Sigmoid colon (tissue), 7 donors: ENCODE results near the gene STIM2. TPM values are rescaled to one million over a fixed set of nuclear protein-coding genes. Genes with fewer than 3 reads are reported as not detected.

Source experiments
- DNase-seq: peaks from one replicate; pipeline ENCODE4 v3.0.0-alpha.2; 2019
- H3K27ac ChIP-seq, 4 donors: fragments of 200-600 bp; sonication (generic); one replicate each; pipeline ENCODE4 v1.5.1; 2016 to 2019; ENCODE audit warnings: mild to moderate bottlenecking in 1 of 4
- H3K27me3 ChIP-seq, 3 donors: fragments of 200-600 bp; sonication (generic); one replicate each; pipeline ENCODE4 v1.5.1; 2019; ENCODE audit warnings: mild to moderate bottlenecking in 1 of 3
- H3K36me3 ChIP-seq, 4 donors: fragments of 200-600 bp; sonication (generic); one replicate each; pipeline ENCODE4 v1.5.1; 2016 to 2019
- H3K4me1 ChIP-seq, 4 donors: fragments of 200-600 bp; sonication (generic); one replicate each; pipeline ENCODE4 v1.5.1; 2017 to 2019
- H3K4me3 ChIP-seq, 4 donors: fragments of 200-600 bp; sonication (generic); one replicate each; pipeline ENCODE4 v1.5.1; 2017 to 2019; ENCODE audit warnings: mild to moderate bottlenecking in 2 of 4, moderate library complexity in 1 of 4
- H3K9me3 ChIP-seq, 4 donors: fragments of 200-600 bp in 3 of 4; sonication (generic) in 3 of 4; one replicate each; pipeline versions ENCODE4 v1.5.1 to v1.6.1; 2013 to 2019
- CTCF ChIP-seq, 4 experiments: fragments of 450-650 bp in 3 of 4; fragments of 200-600 bp in 1 of 4; IDR thresholded peaks; one replicate each; pipeline ENCODE4 v1.5.1; 2016 to 2019; ENCODE audit warnings: antibody characterized with exemption in 4 of 4, mild to moderate bottlenecking in 3 of 4, moderate library complexity in 2 of 4
- EP300 ChIP-seq, 4 donors: sonication (generic); formaldehyde crosslinking; IDR thresholded peaks; one replicate each; pipeline ENCODE4 v1.6.1; 2017; ENCODE audit warnings: antibody characterized with exemption in 4 of 4
- POLR2A ChIP-seq, 2 donors: fragments of 450-650 bp; IDR thresholded peaks; one replicate each; pipeline ENCODE4 v1.6.1; 2016; ENCODE audit warnings: antibody characterized with exemption in 2 of 2, mild to moderate bottlenecking in 2 of 2, moderate library complexity in 2 of 2
- POLR2AphosphoS5 ChIP-seq, 4 donors: sonication (generic); formaldehyde crosslinking; IDR thresholded peaks; one replicate each; pipeline ENCODE4 v1.6.1; 2017; ENCODE audit warnings: antibody characterized with exemption in 4 of 4
- WGBS, 2 donors: extraction: QIAGEN DNeasy Blood & Tissue Kit; methylation state at CpG; one replicate each; pipeline ENCODE4 v1.1.7; 2013; 5-methylcytosine and 5-hydroxymethylcytosine counted together
- intact Hi-C: fragments of 100-400 bp; cut with DNase I; formaldehyde crosslinking; loops from one replicate; pipeline ENCODE4 v1.15.1; 2023
- polyA plus RNA-seq, 3 donors: library from polyadenylated mRNA; stranded (reverse); fragments of 200-250 nt; gene quantifications; one replicate each; pipeline ENCODE4 v1.2.3, GENCODE V29; 2013
- total RNA-seq, 4 donors: library from RNA; depleted of rRNA; stranded (reverse); fragments of >200 nt; gene quantifications; one replicate each; pipeline ENCODE4 v1.1.0, GENCODE V29; 2016
- donor health status: healthy with polysubstance abuse.
- donor health status: Bipolar disorder and iron deficiency.
- donor health status: healthy.

The STIM2 gene
- total and polyA plus RNA-seq, 7 donors = 3.0 to 16.8 (median 14.1) TPM

- WGBS, 2 donors = 73 to 78% methylated on average over 3 of the region's 3 CpGs
These were observed 190.1 kb downstream of the STIM2 start for GRCh38 chr4:27050731-27051130.

GRCh38 chr4:27055221-27055760, 194.7 kb downstream of the STIM2 start:
- TF ChIP-seq CTCF (IDR thresholded peaks at IDR 0.05) (no peak), POLR2AphosphoS5 (IDR thresholded peaks at IDR 0.05) (no peak), POLR2A (IDR thresholded peaks at IDR 0.05) (no peak), EP300 (IDR thresholded peaks at IDR 0.05) (no peak)
- H3K27me3 ChIP-seq = no peaks in the 10 kb centered on the region
- intact Hi-C loops = no loop called here
- H3K9me3 ChIP-seq = no peaks in the 10 kb centered on the region
- no peaks in the 10 kb centered on the region for H3K36me3 ChIP-seq
- DNase-seq = no peak
- H3K4me1 ChIP-seq = no peaks in the 10 kb centered on the region
- no peak overlapping the region for H3K4me3 ChIP-seq
- WGBS, 2 donors = 72 to 74% methylated on average over 3 of the region's 3 CpGs
- no peak overlapping the region for H3K27ac ChIP-seq

More at GRCh38 chr4:27050731-27051130, 190.1 kb downstream of the STIM2 start:
- H3K27ac ChIP-seq = no peak overlapping the region
- H3K27me3 ChIP-seq = no peaks in the 10 kb centered on the region
- no peaks in the 10 kb centered on the region for H3K36me3 ChIP-seq
- H3K4me1 ChIP-seq = peaks cover 0 to 7% (median 5%) of the 10 kb centered on the region in 4 donors
- intact Hi-C loops = no loop called here
- TF ChIP-seq CTCF (IDR thresholded peaks at IDR 0.05) (no peak), EP300 (IDR thresholded peaks at IDR 0.05) (no peak), POLR2AphosphoS5 (IDR thresholded peaks at IDR 0.05) (no peak), POLR2A (IDR thresholded peaks at IDR 0.05) (no peak)
- no peak overlapping the region for H3K4me3 ChIP-seq
- no peak for DNase-seq
- H3K9me3 ChIP-seq = no peaks in the 10 kb centered on the region

- WGBS, 2 donors = 91 to 95% methylated on average over 16 of the region's 16 CpGs
- Histone ChIP-seq H3K9me3 (no peaks in the 10 kb centered on the region), H3K4me1 (no peaks in the 10 kb centered on the region), H3K27me3 (no peaks in the 10 kb centered on the region), H3K4me3 (no peak overlapping the region), H3K27ac (no peak overlapping the region), H3K36me3 (no peaks in the 10 kb centered on the region)
- intact Hi-C loops = no loop called here
- DNase-seq = no peak
- no peak for TF ChIP-seq POLR2AphosphoS5 (IDR thresholded peaks at IDR 0.05)
- no peak for TF ChIP-seq CTCF (IDR thresholded peaks at IDR 0.05)
- no peak for TF ChIP-seq POLR2A (IDR thresholded peaks at IDR 0.05)
- TF ChIP-seq EP300 (IDR thresholded peaks at IDR 0.05) = no peak
These were observed 195.6 kb downstream of the STIM2 start for GRCh38 chr4:27056281-27056680.

GRCh38 chr4:27057053-27057452, 196.4 kb downstream of the STIM2 start:
- H3K36me3 ChIP-seq = no peaks in the 10 kb centered on the region
- 31 to 70% methylated on average over 10 of the region's 10 CpGs for WGBS, 2 donors
- intact Hi-C loops = no loop called here
- no peak overlapping the region for H3K4me3 ChIP-seq
- DNase-seq = no peak
- TF ChIP-seq POLR2AphosphoS5 (IDR thresholded peaks at IDR 0.05) (no peak), CTCF (IDR thresholded peaks at IDR 0.05) (no peak), EP300 (IDR thresholded peaks at IDR 0.05) (no peak), POLR2A (IDR thresholded peaks at IDR 0.05) (no peak)
- no peak overlapping the region for H3K27ac ChIP-seq
- no peaks in the 10 kb centered on the region for H3K9me3 ChIP-seq
- no peaks in the 10 kb centered on the region for H3K4me1 ChIP-seq
- H3K27me3 ChIP-seq = no peaks in the 10 kb centered on the region

GRCh38 chr4:27057662-27058061, 197.0 kb downstream of the STIM2 start:
- no peak overlapping the region for H3K27ac ChIP-seq
- no peaks in the 10 kb centered on the region for H3K9me3 ChIP-seq
- no peaks in the 10 kb centered on the region for H3K36me3 ChIP-seq
- intact Hi-C loops = no loop called here
- TF ChIP-seq CTCF (IDR thresholded peaks at IDR 0.05) = no peak
- TF ChIP-seq EP300 (IDR thresholded peaks at IDR 0.05) = no peak
- TF ChIP-seq POLR2AphosphoS5 (IDR thresholded peaks at IDR 0.05) = no peak
- no peak for TF ChIP-seq POLR2A (IDR thresholded peaks at IDR 0.05)
- 77 to 86% methylated on average over 6 of the region's 6 CpGs for WGBS, 2 donors
- no peak overlapping the region for H3K4me3 ChIP-seq
- no peaks in the 10 kb centered on the region for H3K27me3 ChIP-seq
- H3K4me1 ChIP-seq = no peaks in the 10 kb centered on the region
- DNase-seq = no peak
